H1 (cell line): ENCODE results near the gene DGKI. TPM values are rescaled to one million over a fixed set of nuclear protein-coding genes. Genes with fewer than 3 reads are reported as not detected.

Experiments
- BACH1 ChIP-seq: IDR thresholded peaks from 2 replicates; pipeline ENCODE4 v1.6.1; 2012; ENCODE audit warnings: low read length, improper control_type of control experiment
- CBX5 ChIP-seq: fragments of 300-800, 300-1000 bp; sonication (generic); IDR thresholded peaks from 2 replicates; pipeline ENCODE4 v1.7.1; 2016; ENCODE audit warnings: antibody characterized with exemption, low read length, low read depth
- MAFK ChIP-seq: IDR thresholded peaks from 2 replicates; pipeline ENCODE4 v1.6.1; 2012; ENCODE audit warnings: low read depth, mild to moderate bottlenecking, improper control_type of control experiment, low read length
- NANOG ChIP-seq: IDR thresholded peaks from 2 replicates; pipeline ENCODE4 v1.6.1; 2011; ENCODE audit warnings: low read length, low read depth, mild to moderate bottlenecking, inconsistent platforms; ENCODE audit not compliant: insufficient read depth, poor library complexity, severe bottlenecking
- POLR2A ChIP-seq, 2 experiments: IDR thresholded peaks; 1 replicate in 1 of 2; 2 replicates in 1 of 2; pipeline ENCODE4 v1.6.1; 2011; ENCODE audit warnings: low read depth in 2 of 2, low read length in 2 of 2, mild to moderate bottlenecking in 2 of 2; ENCODE audit errors: control extremely low read depth in 1 of 2
- TAF1 ChIP-seq: IDR thresholded peaks from 2 replicates; pipeline ENCODE4 v1.6.1; 2011; ENCODE audit warnings: mild to moderate bottlenecking, low read depth, low read length
- polyA plus RNA-seq, 7 experiments: library from polyadenylated mRNA; depleted of rRNA in 3 of 7; stranded (reverse) in 5 of 7; unstranded in 2 of 7; fragments of >200 nt in 5 of 7; fragments of 200-250 nt in 2 of 7; gene quantifications; 1 replicate in 5 of 7; 2 replicates in 1 of 7; 4 replicates in 1 of 7; pipeline versions ENCODE4 v1.2.1 to v1.2.3, GENCODE V29; 2011 to 2013; ENCODE audit warnings: missing spikeins in 2 of 7, mixed read lengths in 2 of 7
- total RNA-seq: library from RNA; stranded (reverse); fragmentation: NEBNext Ultra II Directional; extraction: Animal tissue kit (Norgen Biotek cat#: 25700); gene quantifications from 2 replicates; pipeline ENCODE4 v1.2.1, GENCODE V29; 2021

Gene DGKI
- total and polyA plus RNA-seq, 2 of the 8 experiments (the other 6 are each of a cell fraction or from before 2014, with no cell fraction given), result 0.20 to 0.71 TPM

DNA sequence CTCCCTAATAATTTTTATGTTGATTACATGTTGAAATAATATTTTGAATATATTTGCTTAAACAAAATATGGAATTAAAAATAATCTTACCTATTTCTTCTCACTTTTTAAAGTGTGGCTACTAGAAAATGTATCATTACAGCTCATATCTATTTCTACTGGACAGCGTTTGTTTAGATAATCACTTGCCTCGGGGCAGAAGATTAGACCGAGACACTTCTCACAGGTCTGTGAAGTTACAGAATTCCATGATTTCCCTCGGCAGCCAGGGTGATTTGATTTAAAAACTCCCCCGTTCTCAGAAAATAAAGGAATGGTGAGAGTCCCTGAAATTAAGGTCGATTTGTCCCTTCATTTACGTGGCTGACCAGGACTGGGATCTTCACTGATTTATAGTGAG lies 162.5 kb downstream of the DGKI start (continued):
- TF ChIP-seq NANOG, result no peak
- TF ChIP-seq TAF1, result no peak
- TF ChIP-seq MAFK, result no peak
- TF ChIP-seq BACH1, result no peak
- no peak for TF ChIP-seq POLR2A (IDR thresholded peaks at IDR 0.05; ENCODE audit: control extremely low read depth in 1 of 2, low read depth in 2 of 2, low read length in 2 of 2)
- no peak for TF ChIP-seq CBX5
